Measurements from ENCODE around the gene PLEKHM2.

Gene PLEKHM2

GRCh38 chr1:15702722-15703550 lies 18.8 kb downstream of the PLEKHM2 start:
- no peak for DNase-seq (ENCODE audit: low read depth in 2 of 2, low spot score in 1 of 2)

DNA sequence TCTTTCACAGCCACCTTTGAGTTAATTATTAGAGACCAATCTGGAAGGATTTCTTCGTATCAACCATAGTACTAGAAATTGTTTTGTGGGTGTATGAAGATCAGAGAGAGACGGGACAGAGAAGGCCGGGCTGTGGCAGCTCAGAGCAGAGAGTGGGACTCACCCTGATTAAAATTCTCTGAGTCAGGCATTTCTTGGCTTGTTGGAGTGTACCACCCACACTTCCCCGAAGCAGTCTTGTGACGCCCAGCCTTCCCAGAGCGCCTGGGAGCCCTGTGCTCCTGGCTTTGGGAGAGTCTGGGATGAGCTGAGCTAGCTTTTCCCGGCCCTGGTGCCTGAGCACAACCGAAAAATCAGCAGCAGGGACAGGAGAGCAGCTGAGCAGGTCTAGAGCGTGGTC lies 19.4 kb downstream of the PLEKHM2 start:
- DNase-seq (ENCODE audit: low read depth in 2 of 2, low spot score in 1 of 2) = no peak

GRCh38 chr1:15704526-15705183 lies 20.5 kb downstream of the PLEKHM2 start:
- DNase-seq (ENCODE audit: low read depth in 2 of 2, low spot score in 1 of 2) = no peak

DNA sequence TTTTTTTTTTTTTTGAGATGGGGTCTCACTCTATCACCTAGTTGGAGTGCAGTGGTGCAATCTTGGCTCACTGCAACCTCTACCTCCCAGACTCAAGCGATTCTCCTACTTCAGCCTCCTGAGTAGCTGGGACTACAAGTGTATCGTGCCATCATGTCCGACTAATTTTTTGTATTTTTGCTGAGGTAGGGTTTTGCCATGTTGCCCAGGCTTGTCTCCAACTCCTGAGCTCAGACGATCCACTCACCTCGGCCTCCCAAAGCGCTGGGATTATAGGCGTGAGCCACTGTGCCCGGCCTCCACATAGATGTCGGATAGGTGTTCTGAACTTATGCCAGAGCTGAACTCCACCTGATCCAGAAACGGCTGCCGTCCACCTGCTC lies 21.1 kb downstream of the PLEKHM2 start:
- no peak for DNase-seq (ENCODE audit: low read depth in 2 of 2, low spot score in 1 of 2)

GRCh38 chr1:15706751-15707150 lies 22.6 kb downstream of the PLEKHM2 start:
- no peak for DNase-seq (ENCODE audit: low read depth in 2 of 2, low spot score in 1 of 2)

DNA sequence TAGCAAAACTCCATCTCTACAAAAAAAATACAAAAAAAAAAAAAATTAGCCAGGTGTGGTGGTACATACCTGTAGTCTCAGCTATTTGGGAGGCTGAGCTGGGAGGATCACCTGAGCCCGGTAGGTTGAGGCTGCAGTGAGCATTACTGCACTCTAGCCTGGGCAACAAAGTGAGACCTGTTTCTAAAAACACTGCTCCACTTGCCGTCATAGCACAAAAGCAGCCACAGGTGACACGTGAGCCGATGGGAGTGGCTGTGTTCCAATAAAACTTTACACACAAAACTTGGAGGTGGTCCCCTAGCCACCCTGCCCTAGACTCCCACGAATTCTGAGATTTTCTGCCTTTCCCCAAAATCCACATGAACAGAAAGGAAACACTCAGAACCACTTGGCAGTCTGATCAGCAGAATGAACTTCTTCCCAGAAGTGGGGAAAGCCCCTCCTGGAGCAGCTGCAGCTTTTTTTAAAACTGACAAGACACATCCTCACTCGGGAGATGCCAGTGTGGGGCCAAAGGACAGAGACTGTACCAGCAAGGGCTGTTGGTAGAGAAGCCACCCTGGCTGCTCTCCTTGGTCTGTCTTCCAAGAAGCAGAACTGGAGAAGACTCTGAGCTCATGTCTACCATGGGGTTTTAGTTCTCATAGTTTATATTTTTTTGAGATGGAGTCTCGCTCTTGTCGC lies 23.3 kb downstream of the PLEKHM2 start:
- no peak for DNase-seq (ENCODE audit: low read depth in 2 of 2, low spot score in 1 of 2)

DNA sequence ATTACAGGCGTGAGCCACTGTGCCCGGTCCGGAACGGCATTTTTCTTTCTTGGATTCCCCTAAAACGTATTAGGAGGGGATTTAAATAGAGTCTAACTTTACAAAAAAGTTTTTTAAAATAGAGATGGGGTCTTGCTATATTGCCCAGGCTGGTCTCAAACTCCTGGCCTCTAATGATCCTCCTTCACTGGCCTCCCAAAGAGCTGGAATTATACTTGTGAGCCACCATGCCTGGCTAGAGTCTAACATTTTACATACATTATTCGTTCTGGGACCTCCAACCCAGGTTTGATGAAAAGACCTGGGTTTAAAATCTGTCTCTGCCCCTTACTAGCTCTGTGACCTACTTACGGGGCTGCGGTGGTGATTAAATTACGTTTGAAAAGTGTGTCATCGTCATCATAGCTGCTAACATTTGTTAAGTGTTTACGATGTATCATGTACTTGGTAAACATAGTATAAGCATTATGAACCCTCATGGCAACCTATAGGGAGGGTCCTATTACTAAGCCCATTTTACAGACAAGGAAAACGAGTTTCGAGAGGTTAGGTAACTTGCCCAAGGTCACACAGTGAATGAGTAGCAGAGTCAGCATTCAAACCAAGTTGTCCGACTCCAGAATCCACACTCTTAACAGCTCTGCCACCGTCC lies 24.5 kb downstream of the PLEKHM2 start:
- DNase-seq (ENCODE audit: low read depth in 2 of 2, low spot score in 1 of 2) = no peak

GRCh38 chr1:15709226-15709625 lies 25.1 kb downstream of the PLEKHM2 start:
- DNase-seq (ENCODE audit: low read depth in 2 of 2, low spot score in 1 of 2) = no peak

DNA sequence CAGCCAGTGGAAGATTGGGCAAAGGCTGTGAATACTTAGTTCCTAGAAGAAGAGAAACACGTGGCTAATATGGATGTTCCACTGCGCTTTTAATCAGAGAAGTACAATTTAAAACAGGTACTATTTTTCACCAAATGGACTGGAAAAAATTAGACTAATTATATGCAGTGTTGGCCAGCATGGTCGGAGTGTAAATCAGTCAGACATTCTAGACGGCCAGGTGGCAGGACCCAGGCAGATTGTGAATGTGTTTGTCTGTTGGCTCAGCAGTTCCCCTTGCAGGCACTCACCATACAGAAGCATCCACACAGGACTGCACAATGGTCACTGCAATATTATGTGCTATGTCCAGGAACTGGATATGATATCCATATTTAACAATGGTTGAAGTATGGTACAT lies 28.0 kb downstream of the PLEKHM2 start:
- DNase-seq (ENCODE audit: low read depth in 2 of 2, low spot score in 1 of 2) = no peak

GRCh38 chr1:15714406-15715136 lies 30.5 kb downstream of the PLEKHM2 start:
- no peak for DNase-seq (ENCODE audit: low read depth in 2 of 2, low spot score in 1 of 2)

DNA sequence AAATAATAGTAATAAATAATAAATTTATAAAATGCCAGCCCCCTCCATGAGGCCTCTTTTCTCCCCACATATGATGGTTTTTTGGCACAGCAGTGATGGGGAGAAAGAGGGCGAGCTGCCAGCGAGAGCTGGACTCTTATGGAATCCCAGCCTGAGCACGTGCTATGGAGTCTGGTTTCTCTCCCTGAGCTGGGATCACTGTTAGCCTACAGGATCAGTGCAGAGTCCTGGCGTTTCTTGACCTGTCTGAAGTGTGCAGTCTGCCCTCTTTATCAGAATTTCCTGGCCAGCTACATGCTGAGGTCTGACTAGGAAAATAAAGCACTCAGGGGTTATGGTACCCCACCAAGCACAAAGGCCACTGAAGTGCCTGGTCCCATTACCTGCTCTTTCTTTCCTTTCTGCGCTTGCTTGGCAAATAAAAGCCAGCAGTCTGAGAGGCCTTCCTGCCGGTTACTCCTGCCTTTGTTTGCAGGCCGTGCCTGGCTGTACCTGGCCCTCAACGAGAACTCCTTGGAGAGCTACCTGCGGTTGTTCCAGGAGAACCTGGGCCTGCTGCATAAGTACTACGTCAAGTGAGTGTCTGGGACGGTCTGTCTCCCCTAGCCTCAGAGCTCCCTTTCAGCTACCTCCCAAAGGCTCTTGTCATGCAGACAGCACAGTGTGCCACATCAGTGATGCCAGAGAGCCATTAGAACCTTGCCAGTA lies 33.5 kb downstream of the PLEKHM2 start:
- DNase-seq (ENCODE audit: low read depth in 2 of 2, low spot score in 1 of 2) = no peak

DNA sequence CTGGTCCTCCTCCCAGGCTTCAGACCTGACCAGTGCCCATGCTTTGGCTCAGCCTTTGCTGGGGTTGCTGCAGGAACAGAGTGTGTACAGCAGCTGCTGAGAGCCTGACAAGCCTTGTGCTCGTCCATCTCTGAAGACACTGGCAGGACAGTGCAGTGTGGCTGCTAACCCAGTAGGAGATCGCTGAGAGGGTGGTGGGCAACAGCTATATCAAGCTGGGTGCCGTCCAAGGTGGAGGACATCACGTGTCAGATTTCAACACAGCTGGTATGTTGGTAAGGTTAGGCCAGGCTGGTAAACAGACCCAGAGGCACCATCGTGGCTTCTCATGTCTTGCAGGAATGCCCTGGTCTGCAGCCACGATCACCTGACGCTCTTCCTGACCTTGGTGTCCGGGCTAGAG lies 34.1 kb downstream of the PLEKHM2 start:
- no peak for DNase-seq (ENCODE audit: low read depth in 2 of 2, low spot score in 1 of 2)

- no peak for DNase-seq (ENCODE audit: low read depth in 2 of 2, low spot score in 1 of 2)
Observed at GRCh38 chr1:15719381-15720120, 35.4 kb downstream of the PLEKHM2 start.

GRCh38 chr1:15720861-15721260 lies 36.7 kb downstream of the PLEKHM2 start:
- DNase-seq (ENCODE audit: low read depth in 2 of 2, low spot score in 1 of 2) = no peak

DNA sequence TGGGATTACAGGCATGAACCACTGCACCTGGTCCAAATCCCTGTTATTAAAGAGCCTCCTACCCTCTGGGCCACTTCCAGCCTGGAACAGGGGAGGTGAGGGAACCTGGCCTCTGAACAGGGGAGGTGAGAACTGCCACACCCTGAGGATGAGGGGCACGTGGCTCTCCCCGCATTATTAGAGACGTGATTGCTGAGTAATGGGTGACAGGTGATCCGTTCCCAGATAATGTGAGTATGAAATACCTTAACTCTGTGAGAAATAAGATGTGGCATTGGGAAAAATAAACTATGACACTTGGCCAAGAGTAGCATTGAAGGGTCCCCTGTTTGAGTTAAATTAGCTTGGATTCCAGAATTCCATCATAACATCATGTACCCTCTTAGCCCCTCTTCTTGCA lies 38.3 kb downstream of the PLEKHM2 start:
- DNase-seq (ENCODE audit: low read depth in 2 of 2, low spot score in 1 of 2) = no peak

- DNase-seq (ENCODE audit: low read depth in 2 of 2, low spot score in 1 of 2) = no peak
Observed at GRCh38 chr1:15722836-15723532, 38.9 kb downstream of the PLEKHM2 start.

- DNase-seq (ENCODE audit: low read depth in 2 of 2, low spot score in 1 of 2) = no peak
Observed at GRCh38 chr1:15723631-15724246, 39.6 kb downstream of the PLEKHM2 start.

All from stimulated activated CD8-positive, alpha-beta memory T cell treated with anti-CD3 and anti-CD28 coated beads, Interleukin-4, amount 100 ng/mL, for 1 hour (primary cell).